ENCODE measurements around the gene NAV3. TPM values are rescaled to one million over a fixed set of nuclear protein-coding genes. Genes with fewer than 3 reads are reported as not detected.
"Not testable (repeated sequence)": the region's sequence is repeated elsewhere in the genome, so short reads cannot be mapped to it uniquely, and the experiment has no call there.

The NAV3 gene
- total and polyA plus RNA-seq, 4 donors, result 1.6 to 12.5 (median 5.6) TPM

DNA sequence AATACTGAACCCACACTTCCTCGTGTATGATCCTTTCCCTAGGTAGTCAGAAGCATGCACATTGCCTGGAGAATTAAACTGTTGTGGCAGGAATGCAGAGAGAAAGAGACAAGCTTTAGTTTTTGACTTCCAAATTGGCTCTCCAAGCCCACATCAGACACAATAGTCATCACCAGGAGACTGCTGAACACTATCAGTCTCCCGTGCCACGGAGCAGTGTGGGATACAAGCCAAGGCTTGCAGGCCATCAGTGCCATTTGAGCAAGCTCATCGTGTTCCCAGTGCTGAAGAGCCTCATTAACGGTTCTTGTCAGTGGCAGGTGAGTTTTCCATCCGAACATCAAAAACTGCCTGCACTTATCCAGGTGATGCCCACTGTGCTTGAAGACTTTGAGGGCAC lies 410.8 kb downstream of the NAV3 start:
- TF ChIP-seq, protein P1, sequence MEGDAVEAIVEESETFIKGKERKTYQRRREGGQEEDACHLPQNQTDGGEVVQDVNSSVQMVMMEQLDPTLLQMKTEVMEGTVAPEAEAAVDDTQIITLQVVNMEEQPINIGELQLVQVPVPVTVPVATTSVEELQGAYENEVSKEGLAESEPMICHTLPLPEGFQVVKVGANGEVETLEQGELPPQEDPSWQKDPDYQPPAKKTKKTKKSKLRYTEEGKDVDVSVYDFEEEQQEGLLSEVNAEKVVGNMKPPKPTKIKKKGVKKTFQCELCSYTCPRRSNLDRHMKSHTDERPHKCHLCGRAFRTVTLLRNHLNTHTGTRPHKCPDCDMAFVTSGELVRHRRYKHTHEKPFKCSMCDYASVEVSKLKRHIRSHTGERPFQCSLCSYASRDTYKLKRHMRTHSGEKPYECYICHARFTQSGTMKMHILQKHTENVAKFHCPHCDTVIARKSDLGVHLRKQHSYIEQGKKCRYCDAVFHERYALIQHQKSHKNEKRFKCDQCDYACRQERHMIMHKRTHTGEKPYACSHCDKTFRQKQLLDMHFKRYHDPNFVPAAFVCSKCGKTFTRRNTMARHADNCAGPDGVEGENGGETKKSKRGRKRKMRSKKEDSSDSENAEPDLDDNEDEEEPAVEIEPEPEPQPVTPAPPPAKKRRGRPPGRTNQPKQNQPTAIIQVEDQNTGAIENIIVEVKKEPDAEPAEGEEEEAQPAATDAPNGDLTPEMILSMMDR (IDR thresholded peaks at IDR 0.05; ENCODE audit: control extremely low read depth, extremely low read depth), result no peak
- ATAC-seq (ENCODE audit: insufficient read depth, low FRiP score), result no peak
- no peak for DNase-seq
- peaks cover 0 to 2% (median 0%) of the 10 kb centered on the region in 4 donors for H3K9me3 ChIP-seq (ENCODE audit: control insufficient read depth in 4 of 4, insufficient read depth in 3 of 4, low read length in 3 of 4)
- no peaks in the 10 kb centered on the region for H3K27me3 ChIP-seq (ENCODE audit: control insufficient read depth in 3 of 3, insufficient read depth in 3 of 3, low read length in 2 of 3)
- H3K4me3 ChIP-seq, result no peak overlapping the region
- H3K9ac ChIP-seq (ENCODE audit: insufficient read depth in 1 of 2, low read length in 2 of 2), result no peak overlapping the region
- no peak overlapping the region for H3K27ac ChIP-seq (ENCODE audit: low read depth in 1 of 2, low read length in 1 of 2)
- no peaks in the 10 kb centered on the region for H3K36me3 ChIP-seq (ENCODE audit: control insufficient read depth in 4 of 4, insufficient read depth in 4 of 4, low read length in 4 of 4)
- H3K4me1 ChIP-seq (ENCODE audit: control insufficient read depth in 5 of 5, insufficient read depth in 5 of 5, low read length in 5 of 5), result no peaks in the 10 kb centered on the region
- 63 to 76% methylated on average over 6 of the region's 6 CpGs for WGBS, 2 donors

DNA sequence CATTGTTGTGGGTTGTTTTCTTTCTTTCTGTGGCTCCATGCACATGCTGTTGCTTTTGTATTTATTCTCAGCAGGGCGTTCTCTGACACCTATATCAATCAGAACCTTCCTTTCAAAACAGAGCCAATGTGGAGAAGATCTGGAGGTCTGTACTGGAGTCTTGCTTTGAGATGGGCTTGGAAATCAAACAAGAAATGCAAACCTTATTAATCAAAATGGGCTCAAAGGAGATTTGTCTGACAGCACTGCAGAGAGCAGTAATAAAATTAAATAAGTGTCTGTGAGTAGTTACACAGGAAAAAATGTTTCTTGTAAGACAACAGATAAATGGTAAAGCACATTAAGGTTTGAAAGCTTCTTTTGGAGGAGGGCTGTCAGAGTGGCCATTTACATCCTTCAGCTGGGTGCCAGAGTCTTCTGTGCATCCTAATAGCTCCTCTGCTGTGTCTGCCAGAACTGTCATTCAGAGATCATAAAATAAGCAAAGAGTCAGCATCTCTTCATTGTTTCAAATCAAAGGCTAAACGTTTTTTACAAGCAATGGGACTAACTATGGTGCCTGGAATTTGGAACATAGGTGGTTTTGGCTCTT lies 414.3 kb downstream of the NAV3 start:
- Histone ChIP-seq H3K9ac (ENCODE audit: insufficient read depth in 1 of 2, low read length in 2 of 2) (no peak overlapping the region), H3K4me1 (ENCODE audit: control insufficient read depth in 5 of 5, insufficient read depth in 5 of 5, low read length in 5 of 5) (no peaks in the 10 kb centered on the region), H3K4me3 (no peak overlapping the region), H3K36me3 (ENCODE audit: control insufficient read depth in 4 of 4, insufficient read depth in 4 of 4, low read length in 4 of 4) (no peaks in the 10 kb centered on the region), H3K27ac (ENCODE audit: low read depth in 1 of 2, low read length in 1 of 2) (no peak overlapping the region), H3K27me3 (ENCODE audit: control insufficient read depth in 3 of 3, insufficient read depth in 3 of 3, low read length in 2 of 3) (no peaks in the 10 kb centered on the region), H3K9me3 (ENCODE audit: control insufficient read depth in 4 of 4, insufficient read depth in 3 of 4, low read length in 3 of 4) (peaks cover 0 to 2% (median 0%) of the 10 kb centered on the region in 4 donors)
- TF ChIP-seq, protein P1 (IDR thresholded peaks at IDR 0.05; ENCODE audit: control extremely low read depth, extremely low read depth), result no peak
- 30 to 44% methylated on average over 2 of the region's 2 CpGs for WGBS, 2 donors
- DNase-seq (no peak), ATAC-seq (ENCODE audit: insufficient read depth, low FRiP score) (no peak)

DNA sequence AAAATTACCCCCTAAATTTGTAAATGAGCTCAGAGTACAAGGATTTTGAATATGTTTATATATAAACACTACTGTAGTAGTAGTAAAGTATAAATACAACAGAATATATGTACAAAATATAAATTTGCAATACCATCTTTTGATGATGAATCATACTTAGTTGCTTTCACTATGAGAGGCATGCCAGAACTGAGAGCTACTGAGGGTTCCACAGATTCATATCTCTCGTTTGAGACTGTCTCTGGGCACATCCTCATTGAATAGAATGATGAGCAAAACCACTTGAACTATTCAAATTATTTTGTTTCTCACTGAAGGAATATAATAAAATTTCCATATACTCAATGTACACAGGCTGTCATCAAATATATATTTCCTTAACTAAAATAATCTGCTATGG lies 417.6 kb downstream of the NAV3 start:
- no peaks in the 10 kb centered on the region for H3K4me1 ChIP-seq (ENCODE audit: control insufficient read depth in 5 of 5, insufficient read depth in 5 of 5, low read length in 5 of 5)
- H3K4me3 ChIP-seq, result no peak overlapping the region
- H3K27ac ChIP-seq (ENCODE audit: low read depth in 1 of 2, low read length in 1 of 2), result no peak overlapping the region
- no peaks in the 10 kb centered on the region for H3K9me3 ChIP-seq (ENCODE audit: control insufficient read depth in 4 of 4, insufficient read depth in 3 of 4, low read length in 3 of 4)
- 61 to 83% methylated on average over 1 of the region's 1 CpG for WGBS, 2 donors
- no peaks in the 10 kb centered on the region for H3K36me3 ChIP-seq (ENCODE audit: control insufficient read depth in 4 of 4, insufficient read depth in 4 of 4, low read length in 4 of 4)
- TF ChIP-seq, protein P1 (IDR thresholded peaks at IDR 0.05; ENCODE audit: control extremely low read depth, extremely low read depth), result no peak
- no peak overlapping the region for H3K9ac ChIP-seq (ENCODE audit: insufficient read depth in 1 of 2, low read length in 2 of 2)
- H3K27me3 ChIP-seq (ENCODE audit: control insufficient read depth in 3 of 3, insufficient read depth in 3 of 3, low read length in 2 of 3), result no peaks in the 10 kb centered on the region
- no peak for ATAC-seq (ENCODE audit: insufficient read depth, low FRiP score)
- DNase-seq, result no peak

DNA sequence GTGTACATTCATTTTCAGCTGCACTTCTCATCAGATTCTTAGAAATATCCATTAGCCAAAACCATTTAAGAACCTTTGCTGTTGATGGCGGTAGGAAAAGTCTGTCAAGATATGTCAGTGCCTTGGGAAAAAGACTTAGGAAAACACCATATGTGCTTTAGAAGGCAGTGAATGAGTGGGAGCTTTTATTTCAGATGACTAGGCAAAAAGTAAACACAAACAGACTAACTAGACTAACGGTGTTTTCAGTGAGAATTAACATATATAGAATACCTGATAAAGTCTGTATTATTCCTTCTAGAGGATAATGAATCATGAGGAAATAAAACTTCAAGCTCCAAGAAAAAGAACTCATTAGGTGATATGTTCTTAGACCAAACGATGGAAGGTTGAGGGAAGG lies 418.9 kb downstream of the NAV3 start:
- Histone ChIP-seq H3K36me3 (ENCODE audit: control insufficient read depth in 4 of 4, insufficient read depth in 4 of 4, low read length in 4 of 4) (no peaks in the 10 kb centered on the region), H3K27ac (ENCODE audit: low read depth in 1 of 2, low read length in 1 of 2) (no peak overlapping the region), H3K4me1 (ENCODE audit: control insufficient read depth in 5 of 5, insufficient read depth in 5 of 5, low read length in 5 of 5) (no peaks in the 10 kb centered on the region), H3K4me3 (no peak overlapping the region), H3K27me3 (ENCODE audit: control insufficient read depth in 3 of 3, insufficient read depth in 3 of 3, low read length in 2 of 3) (no peaks in the 10 kb centered on the region), H3K9me3 (ENCODE audit: control insufficient read depth in 4 of 4, insufficient read depth in 3 of 4, low read length in 3 of 4) (no peaks in the 10 kb centered on the region), H3K9ac (ENCODE audit: insufficient read depth in 1 of 2, low read length in 2 of 2) (no peak overlapping the region)
- ATAC-seq (ENCODE audit: insufficient read depth, low FRiP score), result no peak
- no peak for DNase-seq
- WGBS, 2 donors, result 73 to 85% methylated on average over 3 of the region's 3 CpGs
- TF ChIP-seq, protein P1 (IDR thresholded peaks at IDR 0.05; ENCODE audit: control extremely low read depth, extremely low read depth), result no peak

DNA sequence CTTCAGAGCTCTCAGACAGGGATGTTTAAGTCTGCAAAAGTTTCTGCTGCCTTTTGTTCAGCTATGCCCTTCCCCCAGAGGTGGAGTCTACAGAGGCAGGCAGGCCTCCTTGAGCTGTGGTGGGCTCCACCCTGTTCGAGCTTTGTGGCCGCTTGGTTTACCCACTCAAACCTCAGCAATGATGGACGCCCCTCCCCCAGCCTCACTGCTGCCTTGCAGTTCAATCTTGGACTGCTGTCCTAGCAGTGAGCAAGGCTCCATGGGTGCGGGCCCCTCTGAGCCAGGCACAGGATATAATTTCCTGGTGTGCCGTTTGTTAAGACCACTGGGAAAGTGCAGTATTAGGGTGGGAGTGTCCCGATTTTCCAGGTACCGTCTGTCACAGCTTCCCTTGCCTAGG lies 427.0 kb downstream of the NAV3 start:
- H3K9ac ChIP-seq (ENCODE audit: insufficient read depth in 1 of 2, low read length in 2 of 2); H3K27me3 ChIP-seq (ENCODE audit: control insufficient read depth in 3 of 3, insufficient read depth in 3 of 3, low read length in 2 of 3); H3K4me1 ChIP-seq (ENCODE audit: control insufficient read depth in 5 of 5, insufficient read depth in 5 of 5, low read length in 5 of 5); ATAC-seq (ENCODE audit: insufficient read depth, low FRiP score); H3K36me3 ChIP-seq (ENCODE audit: control insufficient read depth in 4 of 4, insufficient read depth in 4 of 4, low read length in 4 of 4); H3K4me3 ChIP-seq; H3K9me3 ChIP-seq (ENCODE audit: control insufficient read depth in 4 of 4, insufficient read depth in 3 of 4, low read length in 3 of 4); DNase-seq; H3K27ac ChIP-seq (ENCODE audit: low read depth in 1 of 2, low read length in 1 of 2): not testable (repeated sequence)
- 91 to 94% methylated on average over 7 of the region's 7 CpGs for WGBS, 2 donors

Data from lung (tissue), 12 donors.